ENCODE results near the gene MEIS2.

MEIS2 gene

DNA sequence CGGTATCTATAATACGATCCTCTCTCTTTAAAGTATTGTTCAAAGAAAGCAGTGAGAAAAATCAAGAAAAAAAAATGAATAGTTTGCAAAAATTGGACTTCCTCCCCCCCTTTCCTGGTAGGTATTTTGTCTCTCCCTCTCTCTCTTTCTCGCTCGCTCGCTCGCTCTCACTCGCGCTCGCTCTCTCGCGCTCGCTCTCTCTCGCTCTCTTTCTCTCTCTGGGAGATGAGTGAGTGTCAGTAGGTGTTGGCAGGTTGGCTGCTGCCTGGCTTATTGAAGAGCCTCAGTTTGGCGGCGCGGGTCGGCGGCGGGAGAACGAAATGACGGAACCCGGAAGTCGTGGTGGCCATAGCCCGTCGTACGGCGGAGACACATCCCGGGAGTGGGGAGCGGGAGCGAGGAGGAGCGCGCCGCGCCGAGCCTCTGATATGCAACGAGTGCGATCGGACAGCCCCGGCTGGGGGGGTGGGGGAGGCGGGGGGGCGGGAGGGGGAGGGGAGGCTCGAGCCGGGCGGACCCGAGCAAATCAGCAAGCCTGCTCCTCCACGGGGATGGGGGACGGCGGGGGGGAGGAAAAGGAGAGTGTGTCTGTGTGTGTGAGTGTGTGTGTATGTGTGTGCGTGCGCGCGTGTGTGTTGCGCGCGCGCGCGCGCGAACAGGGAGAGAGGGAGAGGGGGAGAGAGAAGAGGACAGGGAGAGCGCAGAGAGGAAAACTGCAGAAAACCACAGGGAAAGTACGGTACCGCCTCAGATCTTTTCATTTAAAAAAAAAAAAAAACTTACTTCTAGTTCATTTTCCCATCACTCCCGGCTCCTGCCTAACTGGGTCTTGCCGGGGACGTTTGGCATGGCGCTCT is at the start of gene MEIS2:
Gene MEIS2 (minus strand): TSS at position 441 of the 857 bp plus-strand sequence. CDS start 1,083 bp downstream, outside the sequence.
- peak; percentile 77 for DNase-seq

DNA sequence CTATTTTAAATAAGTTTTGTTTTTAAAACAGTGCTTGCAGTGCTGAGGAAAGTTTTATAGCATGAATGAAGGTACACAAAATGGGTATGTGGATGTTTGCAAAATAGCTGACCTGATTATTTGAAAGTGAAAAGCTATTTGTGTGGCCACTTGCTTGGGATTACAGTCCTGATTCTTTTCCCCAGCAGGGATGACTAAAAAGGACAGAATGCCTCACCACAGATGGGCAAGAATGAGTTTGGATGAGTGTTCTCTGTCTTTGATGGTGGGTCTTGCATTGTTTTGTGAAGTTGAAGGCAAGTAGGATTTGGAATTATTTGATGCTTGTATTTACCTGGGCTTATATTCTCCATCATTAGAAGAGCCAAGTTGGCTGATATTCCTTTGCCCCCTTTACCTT is 48.8 kb upstream of the MEIS2 start:
- DNase-seq = no peak

GRCh38 chr15:37148714-37149113 is 48.4 kb upstream of the MEIS2 start:
- no peak for DNase-seq

DNA sequence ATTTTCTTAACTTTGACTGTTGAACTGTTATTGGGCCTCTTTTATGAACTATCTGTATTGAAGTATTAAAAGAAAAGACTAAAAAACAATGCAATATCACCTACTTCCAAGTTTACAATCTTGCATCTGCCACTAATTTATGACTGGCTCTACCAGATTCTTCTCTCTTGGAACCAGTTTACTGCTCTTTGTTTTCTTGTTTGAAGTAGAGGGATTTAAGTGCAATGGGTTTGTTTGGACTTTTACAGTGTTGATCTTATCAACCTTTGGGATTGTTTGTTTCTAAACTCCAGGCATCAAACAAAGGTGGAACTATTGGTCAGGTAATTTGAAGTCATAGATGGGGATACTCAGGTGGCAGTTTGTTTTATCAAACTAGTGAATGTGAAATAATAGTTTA is 43.0 kb upstream of the MEIS2 start:
- no peak for DNase-seq

DNA sequence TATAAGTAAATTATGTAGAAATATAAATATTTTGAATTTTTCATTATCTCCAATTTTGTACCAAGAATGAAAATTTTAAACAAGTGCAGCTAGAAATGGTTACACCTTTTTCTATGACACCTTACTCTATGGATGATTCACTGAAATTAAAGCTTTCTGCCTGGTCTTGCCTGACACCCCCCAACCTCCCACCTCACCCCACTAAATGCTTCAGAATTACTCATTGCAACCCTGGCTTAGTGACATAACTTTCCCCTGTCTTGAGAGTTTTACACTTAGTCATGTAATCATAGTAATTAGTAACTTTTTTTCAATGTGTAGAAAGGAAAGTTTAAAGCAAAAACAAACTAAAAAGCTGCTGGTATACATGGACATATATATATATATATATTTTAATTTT is 42.0 kb upstream of the MEIS2 start:
- no peak for DNase-seq

- no peak for DNase-seq
These were observed 40.2 kb upstream of the MEIS2 start for GRCh38 chr15:37140531-37141058.

- DNase-seq = no peak
These were observed 38.4 kb upstream of the MEIS2 start for GRCh38 chr15:37138591-37139215.

DNA sequence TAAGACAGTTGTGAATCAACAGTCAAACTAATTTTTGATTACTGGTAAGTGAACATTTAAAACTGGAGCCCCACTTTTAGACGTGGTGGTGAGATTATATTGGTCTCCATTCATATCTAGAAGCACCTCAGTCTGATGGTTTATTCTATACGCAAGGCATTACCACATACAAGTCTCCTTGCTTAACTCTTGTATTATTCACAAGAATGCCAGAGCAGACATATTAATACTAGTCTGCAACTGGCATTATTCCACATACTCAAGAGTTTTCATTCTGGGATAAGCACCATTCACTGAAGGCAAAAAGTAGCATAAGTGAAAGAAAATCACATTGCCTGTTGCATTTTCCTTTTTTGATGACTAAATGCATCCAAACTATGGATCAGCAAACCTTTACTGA is 36.9 kb upstream of the MEIS2 start:
- DNase-seq = no peak

DNA sequence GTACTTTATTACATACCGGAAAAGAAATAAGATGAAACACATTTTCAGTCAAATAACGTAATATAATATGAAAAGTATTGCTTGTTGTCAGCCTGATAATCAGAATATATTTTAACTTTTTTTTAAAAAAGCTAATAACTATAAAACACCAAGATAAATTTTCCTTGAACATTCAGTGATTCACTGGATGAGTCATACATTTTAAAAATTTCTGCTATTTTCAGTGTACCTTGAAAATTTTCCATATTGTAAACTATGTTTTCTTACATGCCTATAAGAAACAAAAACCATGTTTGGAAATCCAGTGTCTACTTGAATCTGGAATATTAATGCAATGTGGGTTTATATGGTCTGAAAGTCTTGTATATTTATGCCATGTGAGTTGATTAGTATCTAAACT is 36.3 kb upstream of the MEIS2 start:
- DNase-seq = no peak

DNA sequence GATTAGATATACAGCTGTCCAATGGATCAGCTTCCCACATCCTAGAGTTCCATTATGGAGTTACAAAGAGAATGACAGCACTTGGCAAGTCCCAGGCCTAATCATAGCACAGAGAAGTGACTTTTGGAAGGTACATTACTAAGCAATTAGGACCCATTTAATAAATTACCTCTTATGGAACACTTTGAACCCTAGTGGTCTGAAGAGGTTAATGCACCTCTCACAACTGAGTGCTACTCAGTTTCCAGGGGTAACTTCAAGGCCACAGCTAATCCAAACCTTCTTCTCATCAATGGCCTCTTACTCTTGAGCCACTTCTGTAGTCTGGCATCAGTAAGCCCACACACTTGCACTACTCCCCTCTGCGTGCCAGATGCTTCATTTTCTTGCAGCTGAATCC is 34.9 kb upstream of the MEIS2 start:
- no peak for DNase-seq

- no peak for DNase-seq
These were observed 34.4 kb upstream of the MEIS2 start for GRCh38 chr15:37134699-37135131.

DNA sequence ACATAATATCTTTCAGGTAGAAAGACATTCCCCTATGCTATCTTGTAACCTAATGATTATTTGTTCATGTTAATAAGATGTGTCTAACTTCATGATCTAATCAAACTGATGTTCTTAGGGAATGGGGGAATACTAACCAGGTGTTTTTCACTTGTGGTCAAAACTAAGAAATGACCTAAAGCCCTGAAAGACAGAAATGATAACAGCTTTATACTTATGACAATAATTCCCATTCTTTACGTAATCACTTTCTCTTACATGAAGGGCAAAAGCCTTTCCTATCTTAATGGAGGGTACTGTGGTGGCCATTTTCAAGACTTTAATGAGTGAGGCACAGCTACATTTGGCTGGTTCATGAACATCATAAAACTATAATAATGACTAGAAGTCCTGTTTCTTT is 33.9 kb upstream of the MEIS2 start:
- DNase-seq = no peak

DNA sequence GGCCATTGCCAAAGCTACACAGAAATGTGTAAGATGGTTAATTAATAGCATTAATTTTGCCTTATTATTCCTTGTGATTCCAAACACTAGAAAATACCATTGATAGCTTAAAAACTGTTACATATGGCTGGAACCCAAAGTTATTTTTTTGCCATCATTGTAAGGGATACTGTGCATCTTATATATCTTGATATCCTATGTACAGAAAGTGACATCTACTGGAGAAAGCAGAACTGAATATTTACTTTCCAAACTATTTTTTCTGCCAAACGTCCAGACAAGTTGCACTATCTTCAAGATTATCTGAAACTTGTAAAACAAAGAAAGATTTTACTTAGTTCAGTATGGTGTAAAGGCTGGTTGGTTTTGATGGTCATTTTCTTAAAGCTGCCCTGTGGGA is 33.3 kb upstream of the MEIS2 start:
- no peak for DNase-seq

GRCh38 chr15:37132826-37133417 is 32.6 kb upstream of the MEIS2 start:
- no peak for DNase-seq

DNA sequence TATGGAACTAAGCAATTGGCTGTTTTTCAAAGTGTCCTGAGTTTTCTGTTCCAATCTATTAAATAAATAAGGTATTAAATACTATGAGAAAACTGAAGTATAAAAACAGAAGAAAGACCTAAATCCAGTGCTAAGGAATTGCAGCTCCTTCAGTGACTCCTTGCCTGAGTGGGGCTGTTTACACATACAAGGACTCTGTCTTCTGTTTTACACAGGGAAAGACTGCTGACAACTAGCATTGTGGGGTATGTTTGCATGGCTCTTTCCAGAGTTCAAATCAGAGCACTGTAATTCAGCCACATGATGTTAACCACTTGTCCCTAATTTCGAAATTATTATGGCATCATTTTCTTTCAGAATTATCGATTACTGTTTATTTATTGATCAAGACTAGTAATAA is 31.3 kb upstream of the MEIS2 start:
- DNase-seq = no peak

DNA sequence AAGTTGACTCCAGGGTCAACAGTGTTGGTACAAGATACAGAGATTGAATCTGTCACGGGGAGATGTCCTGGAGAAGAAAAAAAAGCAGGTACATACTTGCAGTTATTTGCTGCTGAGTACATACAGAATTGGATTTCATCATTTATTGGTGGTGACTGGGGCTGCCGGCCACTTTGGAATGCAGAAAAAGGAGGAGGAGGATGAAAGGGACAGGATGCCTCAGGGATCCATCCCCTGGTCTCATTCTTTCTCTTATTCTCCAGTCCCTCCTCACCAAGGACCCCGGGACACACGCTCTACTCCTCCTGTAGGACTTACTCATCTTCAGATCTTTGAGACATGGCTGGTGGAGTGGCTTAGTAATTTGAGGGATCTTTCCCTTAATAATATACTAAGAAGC is 30.0 kb upstream of the MEIS2 start:
- DNase-seq = no peak

GRCh38 chr15:37125143-37125542 is 24.8 kb upstream of the MEIS2 start:
- no peak for DNase-seq

- no peak for DNase-seq
These were observed 24.0 kb upstream of the MEIS2 start for GRCh38 chr15:37124331-37124730.

DNA sequence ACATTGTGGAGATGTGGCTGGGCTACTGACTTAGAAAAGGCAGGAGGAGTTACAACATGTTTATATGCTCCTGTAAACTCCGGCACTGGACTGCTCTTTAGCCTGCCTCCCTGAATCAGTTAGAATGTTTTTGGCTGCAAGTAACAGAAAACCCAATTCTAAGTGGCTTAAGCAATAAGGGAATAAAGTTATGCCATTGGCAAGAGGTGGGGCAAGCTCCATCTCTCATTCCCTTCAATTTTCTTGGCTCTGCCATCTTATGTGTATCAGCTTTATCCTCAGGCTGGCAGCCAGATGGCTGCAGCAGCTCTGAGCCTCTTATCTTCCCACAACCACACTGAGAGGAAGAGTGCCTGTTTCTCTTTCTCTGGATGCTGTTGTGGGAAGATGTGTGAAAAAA is 22.4 kb upstream of the MEIS2 start:
- DNase-seq = no peak

DNA sequence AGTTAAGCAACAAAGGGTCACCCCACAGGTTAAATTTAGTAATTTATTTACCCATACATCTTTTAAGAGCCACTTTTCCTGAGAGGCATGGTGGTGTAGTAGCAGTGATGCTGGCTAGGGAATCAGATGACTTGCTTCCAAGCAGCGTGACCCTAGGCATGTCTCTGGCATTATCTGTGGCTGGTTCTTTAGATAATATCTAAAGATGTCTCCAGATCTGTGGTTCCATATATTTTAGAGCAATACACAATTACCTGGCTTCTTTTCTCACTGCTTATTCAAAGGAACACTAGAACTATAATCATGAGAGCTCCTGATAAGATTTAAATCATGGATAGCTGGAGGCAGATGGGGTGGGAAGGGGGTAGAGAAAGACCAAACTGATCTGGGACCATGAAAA is 21.1 kb upstream of the MEIS2 start:
- no peak for DNase-seq

- no peak for DNase-seq
These were observed 16.7 kb upstream of the MEIS2 start for GRCh38 chr15:37117030-37117429.

DNA sequence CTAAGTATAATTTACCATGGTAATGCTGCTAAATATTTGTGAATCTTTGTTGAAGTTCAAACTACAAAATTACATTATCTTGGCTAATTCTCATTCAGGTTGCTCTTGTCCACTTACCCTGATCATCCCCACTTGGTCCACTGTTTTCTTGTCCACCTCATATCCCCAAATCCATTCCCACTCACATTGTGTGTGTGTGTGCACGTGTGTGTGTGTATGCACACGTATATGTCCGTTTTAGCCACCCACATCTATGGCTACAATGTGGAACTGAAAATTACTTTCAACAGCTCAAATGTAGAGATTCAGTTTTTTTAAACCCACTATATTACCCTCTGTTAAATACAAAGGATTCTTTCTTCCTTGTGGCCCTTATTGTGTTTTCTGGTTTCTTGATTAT is 15.2 kb upstream of the MEIS2 start:
- no peak for DNase-seq

GRCh38 chr15:37112971-37113670 is 12.8 kb upstream of the MEIS2 start:
- DNase-seq = no peak
